Brain microvascular endothelial cell (primary cell): Measurements from ENCODE around the gene RELT.

Experiments used
- DNase-seq: peaks from one replicate; pipeline ENCODE4 v3.0.0-alpha.2; 2020
- H3K27ac ChIP-seq: fragments of 250-450 bp; sonication (Bioruptor Pico); 2 replicates; pipeline ENCODE4 v1.5.1; 2020; ENCODE audit warnings: mild to moderate bottlenecking, moderate library complexity
- H3K27me3 ChIP-seq: fragments of 250-450 bp; sonication (Bioruptor Pico); replicated peaks from 2 replicates; pipeline ENCODE4 v1.5.1; 2020; ENCODE audit warnings: mild to moderate bottlenecking
- H3K36me3 ChIP-seq: fragments of 250-450 bp; sonication (Bioruptor Pico); replicated peaks from 2 replicates; pipeline ENCODE4 v1.5.1; 2020; ENCODE audit warnings: mild to moderate bottlenecking
- H3K4me3 ChIP-seq: 2 replicates; pipeline ENCODE4 v1.5.1; 2011; ENCODE audit warnings: low read depth, mild to moderate bottlenecking, control low read depth, low read length, moderate library complexity
- in situ Hi-C: cut with HindIII; loops from 2 replicates; pipeline ENCODE4 v1.10.0; 2017; ENCODE audit warnings: low sequenced_read_pairs, low pct_ligation_motif_present
- TF ChIP-seq, protein P1 (sequence below): IDR thresholded peaks from 2 replicates; pipeline ENCODE4 v1.5.1; 2011; ENCODE audit warnings: low read depth, mild to moderate bottlenecking, moderate library complexity, low read length, control low read depth, inconsistent platforms; ENCODE audit errors: missing control alignments

The RELT gene

DNA sequence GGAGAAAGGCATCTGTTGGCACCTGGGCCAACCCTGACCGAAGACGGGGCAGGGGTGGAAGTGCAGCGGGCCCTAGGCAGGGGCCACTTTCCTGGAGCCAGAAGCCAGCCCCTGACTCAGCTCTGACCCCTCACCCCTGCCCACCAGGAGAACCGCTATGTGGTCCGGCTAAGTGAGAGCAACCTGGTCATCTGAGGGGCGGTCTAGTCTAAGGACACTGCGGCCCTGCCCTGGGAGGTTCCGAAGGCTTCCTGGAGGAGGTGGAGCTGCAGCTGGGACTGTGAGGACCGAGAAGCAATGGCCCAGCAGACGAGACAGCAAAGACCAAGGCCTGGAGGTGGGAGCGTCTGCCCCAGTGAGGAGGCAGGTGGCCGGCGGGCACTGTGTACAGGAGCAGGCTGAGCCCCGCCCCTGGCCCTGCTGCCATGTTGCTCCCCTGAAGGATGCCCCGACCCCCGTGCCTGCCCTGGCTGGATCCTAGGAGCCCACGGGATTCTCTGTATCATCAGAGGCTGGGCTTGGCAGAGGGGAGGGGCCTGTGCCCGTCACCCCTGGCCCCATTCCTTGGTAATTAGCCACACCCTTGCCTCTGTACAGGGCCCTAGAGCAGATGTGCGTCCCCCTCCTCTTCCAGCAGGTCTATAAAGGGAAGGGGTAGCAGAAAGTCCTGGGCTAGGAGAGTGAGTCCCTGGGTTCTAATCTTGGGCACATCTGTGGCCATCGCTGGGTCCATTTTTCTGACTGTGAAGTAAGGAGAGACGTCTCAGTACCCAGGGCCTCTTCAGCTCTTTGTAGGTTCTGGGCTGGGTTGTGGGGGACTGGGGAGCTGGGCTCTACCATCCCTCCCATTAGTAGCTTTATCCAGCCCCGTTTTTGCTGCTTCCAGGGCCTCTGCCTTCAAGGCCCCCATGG is 19.4 kb downstream of the RELT start:
- TF ChIP-seq, protein P1, sequence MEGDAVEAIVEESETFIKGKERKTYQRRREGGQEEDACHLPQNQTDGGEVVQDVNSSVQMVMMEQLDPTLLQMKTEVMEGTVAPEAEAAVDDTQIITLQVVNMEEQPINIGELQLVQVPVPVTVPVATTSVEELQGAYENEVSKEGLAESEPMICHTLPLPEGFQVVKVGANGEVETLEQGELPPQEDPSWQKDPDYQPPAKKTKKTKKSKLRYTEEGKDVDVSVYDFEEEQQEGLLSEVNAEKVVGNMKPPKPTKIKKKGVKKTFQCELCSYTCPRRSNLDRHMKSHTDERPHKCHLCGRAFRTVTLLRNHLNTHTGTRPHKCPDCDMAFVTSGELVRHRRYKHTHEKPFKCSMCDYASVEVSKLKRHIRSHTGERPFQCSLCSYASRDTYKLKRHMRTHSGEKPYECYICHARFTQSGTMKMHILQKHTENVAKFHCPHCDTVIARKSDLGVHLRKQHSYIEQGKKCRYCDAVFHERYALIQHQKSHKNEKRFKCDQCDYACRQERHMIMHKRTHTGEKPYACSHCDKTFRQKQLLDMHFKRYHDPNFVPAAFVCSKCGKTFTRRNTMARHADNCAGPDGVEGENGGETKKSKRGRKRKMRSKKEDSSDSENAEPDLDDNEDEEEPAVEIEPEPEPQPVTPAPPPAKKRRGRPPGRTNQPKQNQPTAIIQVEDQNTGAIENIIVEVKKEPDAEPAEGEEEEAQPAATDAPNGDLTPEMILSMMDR = no peak
- in situ Hi-C loops = no loop called here
- Histone ChIP-seq H3K27me3 (no peaks in the 10 kb centered on the region), H3K27ac (no peak overlapping the region), H3K4me3 (no peak overlapping the region), H3K36me3 (peaks cover 17% of the 10 kb centered on the region)
- DNase-seq = no peak

DNA sequence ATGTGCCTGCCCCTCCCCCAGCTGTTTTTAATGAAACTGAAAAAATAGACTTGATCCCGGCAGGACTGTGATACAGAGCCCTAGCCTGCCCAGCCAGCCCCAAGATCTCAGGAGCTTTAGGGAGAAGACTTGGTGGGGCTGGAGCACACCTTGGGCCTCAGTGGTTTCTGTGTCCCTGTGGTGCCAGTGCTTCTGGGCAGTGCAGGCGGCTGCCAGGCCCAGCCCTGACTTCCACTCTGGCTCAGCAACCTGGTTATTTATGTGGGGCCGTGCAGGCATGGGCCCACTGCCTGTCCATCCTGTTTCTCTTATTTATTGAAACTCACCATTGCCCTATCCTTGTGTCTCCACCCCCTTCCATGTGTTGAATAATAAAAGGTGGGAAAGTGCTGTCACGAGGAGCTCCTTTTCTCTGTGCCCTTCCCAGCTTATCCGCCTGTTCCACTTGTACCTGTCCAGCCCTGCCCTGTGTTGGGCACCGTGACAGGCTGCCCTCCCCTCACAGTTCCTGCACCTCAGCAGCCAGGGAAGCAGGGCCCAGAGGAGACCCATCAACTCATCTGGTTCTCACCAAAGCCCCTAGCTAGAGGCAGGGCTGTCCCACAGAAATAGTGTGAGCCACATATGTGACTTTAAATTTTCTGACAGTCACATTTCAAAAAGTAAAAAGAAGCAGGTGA is 20.2 kb downstream of the RELT start:
- no peak overlapping the region for H3K27ac ChIP-seq
- H3K27me3 ChIP-seq = no peaks in the 10 kb centered on the region
- in situ Hi-C loops = no loop called here
- TF ChIP-seq, protein P1 = no peak
- peaks cover 17% of the 10 kb centered on the region for H3K36me3 ChIP-seq
- no peak for DNase-seq
- no peak overlapping the region for H3K4me3 ChIP-seq

DNA sequence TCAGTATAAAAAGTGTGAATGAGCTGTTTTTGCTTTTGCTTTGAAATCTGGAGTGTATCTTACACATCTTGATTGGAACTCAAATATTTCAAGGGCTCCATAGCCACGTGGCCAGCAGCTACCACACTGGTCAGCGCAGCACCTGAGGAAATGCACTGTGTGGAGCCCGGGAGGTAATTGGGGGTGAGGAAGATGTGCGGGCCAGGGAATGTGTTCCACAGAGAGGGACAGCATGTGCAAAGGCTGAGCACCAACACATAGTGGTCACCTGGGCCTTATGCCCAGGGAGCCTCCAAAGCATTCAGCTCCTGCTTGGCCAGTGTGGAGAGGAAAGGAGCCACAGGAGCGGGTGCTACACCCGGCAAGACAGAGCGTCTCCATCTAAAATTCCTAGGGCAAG is 20.8 kb downstream of the RELT start:
- TF ChIP-seq, protein P1 = no peak
- H3K27me3 ChIP-seq = no peaks in the 10 kb centered on the region
- H3K4me3 ChIP-seq = no peak overlapping the region
- DNase-seq = no peak
- no peak overlapping the region for H3K27ac ChIP-seq
- in situ Hi-C loops = no loop called here
- peaks cover 17% of the 10 kb centered on the region for H3K36me3 ChIP-seq

DNA sequence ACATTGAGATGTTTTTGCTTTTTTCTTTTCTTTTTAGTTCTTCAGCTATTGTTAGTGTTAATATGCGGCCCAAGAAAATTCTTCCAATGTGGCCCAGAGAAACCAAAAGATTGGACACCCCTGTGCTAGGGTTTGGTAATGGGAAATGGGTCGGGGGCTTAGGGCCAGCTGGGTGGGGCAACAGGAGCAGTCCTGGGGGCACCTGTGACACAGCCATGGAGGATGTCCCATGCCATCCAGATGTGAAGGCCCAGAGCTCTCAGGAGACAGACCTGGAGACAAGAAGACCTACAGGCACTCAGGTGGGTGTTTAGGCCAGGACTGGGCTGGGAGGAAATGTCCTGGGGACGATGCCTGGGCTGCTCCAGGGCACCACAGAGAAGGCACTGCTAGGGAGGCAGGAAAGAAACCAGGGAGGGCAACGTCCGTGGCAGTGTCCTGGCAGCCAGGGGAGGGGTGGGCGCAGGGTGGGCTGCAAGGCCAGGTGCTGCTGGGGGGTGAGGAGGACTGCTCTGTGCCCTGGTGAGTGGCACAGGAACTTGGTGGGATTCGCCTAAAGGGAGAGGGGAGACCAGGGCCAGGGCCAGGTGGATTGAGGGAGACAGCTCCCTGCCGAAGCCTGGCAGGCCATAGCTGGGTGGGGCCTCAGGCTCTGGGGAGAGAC is 21.4 kb downstream of the RELT start:
- TF ChIP-seq, protein P1 = no peak
- Histone ChIP-seq H3K36me3 (peaks cover 12% of the 10 kb centered on the region), H3K4me3 (no peak overlapping the region), H3K27ac (no peak overlapping the region), H3K27me3 (no peaks in the 10 kb centered on the region)
- in situ Hi-C loops = no loop called here
- no peak for DNase-seq

DNA sequence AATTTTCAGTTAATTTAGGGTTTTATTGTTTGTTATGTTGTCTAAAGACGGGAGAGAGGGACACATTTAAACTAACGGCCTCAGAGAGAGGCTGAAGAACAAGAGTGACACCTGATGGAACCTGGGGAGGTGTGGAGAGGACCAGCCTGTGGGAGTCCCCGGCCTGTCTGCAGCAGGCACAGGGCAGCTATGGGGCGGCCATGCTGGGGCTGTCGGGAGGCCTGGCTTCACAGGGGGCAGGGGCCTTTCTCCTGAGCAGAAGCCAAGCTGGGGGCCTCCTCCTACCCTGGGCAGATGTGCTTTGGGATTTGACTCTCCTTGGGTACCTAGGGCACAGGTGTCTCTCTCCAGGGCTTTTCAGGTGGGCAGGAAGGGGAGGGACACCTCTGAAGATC is 21.9 kb downstream of the RELT start:
- DNase-seq = no peak
- H3K27ac ChIP-seq = no peak overlapping the region
- H3K4me3 ChIP-seq = no peak overlapping the region
- TF ChIP-seq, protein P1 = no peak
- H3K27me3 ChIP-seq = no peaks in the 10 kb centered on the region
- H3K36me3 ChIP-seq = peaks cover 12% of the 10 kb centered on the region
- in situ Hi-C loops = no loop called here
